GM10248 (cell line): ENCODE data around the gene PEX10.
A peak's percentile ranks its signal among the peaks of the same experiment; 100 is the strongest.
"Not testable (repeated sequence)": the region's sequence is repeated elsewhere in the genome, so short reads cannot be mapped to it uniquely, and the experiment has no call there.

Experiments used
- CTCF ChIA-PET: fragments of 300-600 bp; sonication (Branson Sonifier 250); formaldehyde crosslinking; extraction: SDS; loops from one replicate; lab custom pipeline; 2021; ENCODE audit warnings: antibody characterized with exemption; lab: Yijun Ruan, JAX
- POLR2A ChIA-PET: fragments of 350-650 bp; sonication (Branson Sonifier 250); formaldehyde crosslinking; extraction: SDS; loops from one replicate; lab custom pipeline; 2020; ENCODE audit warnings: antibody characterized with exemption; lab: Yijun Ruan, JAX
- DNase-seq: peaks from one replicate; pipeline ENCODE4 v3.0.0; 2012; ENCODE audit errors: extremely low spot score
- CTCF ChIP-seq: IDR thresholded peaks from 2 replicates; pipeline ENCODE4 v1.5.1; 2012; ENCODE audit warnings: mild to moderate bottlenecking, low read depth; ENCODE audit errors: extremely low read depth, missing control alignments, control extremely low read depth

PEX10 gene

GRCh38 chr1:2444138-2444591 lies 31.8 kb upstream of the PEX10 start:
- POLR2A ChIA-PET = no interaction called here
- no peak for DNase-seq
- no peak for TF ChIP-seq CTCF
- CTCF ChIA-PET = no interaction called here

- peak; percentile 6 for TF ChIP-seq CTCF
- CTCF ChIA-PET = no interaction called here
- POLR2A ChIA-PET = no interaction called here
- DNase-seq = no peak
These were observed 31.1 kb upstream of the PEX10 start for GRCh38 chr1:2443277-2444137.

GRCh38 chr1:2442661-2443060 lies 30.3 kb upstream of the PEX10 start:
- TF ChIP-seq CTCF = no peak
- POLR2A ChIA-PET = no interaction called here
- CTCF ChIA-PET = no interaction called here
- DNase-seq = no peak

GRCh38 chr1:2441746-2442145 lies 29.4 kb upstream of the PEX10 start:
- no peak for TF ChIP-seq CTCF
- POLR2A ChIA-PET = no interaction called here
- no peak for DNase-seq
- CTCF ChIA-PET = no interaction called here

- CTCF ChIA-PET, POLR2A ChIA-PET, DNase-seq: not testable (repeated sequence)
These were observed 28.0 kb upstream of the PEX10 start for GRCh38 chr1:2440346-2440745.

- DNase-seq = no peak
- ChIA-PET CTCF (no interaction called here), POLR2A (no interaction called here)
- no peak for TF ChIP-seq CTCF
These were observed 27.0 kb upstream of the PEX10 start for GRCh38 chr1:2439369-2439768.

- TF ChIP-seq CTCF = no peak
- no peak for DNase-seq
- CTCF ChIA-PET = no interaction called here
These were observed 26.3 kb upstream of the PEX10 start for GRCh38 chr1:2438641-2439040.

More at GRCh38 chr1:2438641-2439040, 26.3 kb upstream of the PEX10 start:
- POLR2A ChIA-PET = no interaction called here
